GM18861 (cell line): ENCODE data around the gene HIF1A.

ENCODE experiments used
- ATAC-seq: cut with Tn5 transposase; IDR thresholded peaks from one replicate; pipeline ENCODE4 v1.9.1; 2021; ENCODE audit not compliant: unreplicated experiment

HIF1A gene

DNA sequence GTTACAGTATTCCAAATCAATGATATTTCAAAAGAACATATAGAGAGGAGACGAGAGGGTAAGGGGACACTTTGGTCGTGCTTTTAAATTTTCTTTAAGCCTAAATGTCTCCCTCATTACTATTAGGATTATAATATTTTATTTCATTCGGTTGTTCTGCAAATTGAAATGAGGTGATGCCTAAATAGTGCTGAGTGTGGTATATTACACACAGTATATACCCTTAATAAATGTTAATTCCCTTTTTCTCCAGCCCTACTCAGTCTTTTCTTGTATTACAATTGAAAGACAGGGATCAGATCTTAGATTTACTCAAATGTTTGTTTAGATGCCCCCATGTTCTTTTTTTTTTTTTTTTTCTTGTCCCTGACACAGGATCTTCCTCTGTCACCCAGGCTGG is 74.6 kb downstream of the HIF1A start:
- ATAC-seq: no peak

- no peak for ATAC-seq
Observed at GRCh38 chr14:61774861-61775260, 79.5 kb downstream of the HIF1A start.

DNA sequence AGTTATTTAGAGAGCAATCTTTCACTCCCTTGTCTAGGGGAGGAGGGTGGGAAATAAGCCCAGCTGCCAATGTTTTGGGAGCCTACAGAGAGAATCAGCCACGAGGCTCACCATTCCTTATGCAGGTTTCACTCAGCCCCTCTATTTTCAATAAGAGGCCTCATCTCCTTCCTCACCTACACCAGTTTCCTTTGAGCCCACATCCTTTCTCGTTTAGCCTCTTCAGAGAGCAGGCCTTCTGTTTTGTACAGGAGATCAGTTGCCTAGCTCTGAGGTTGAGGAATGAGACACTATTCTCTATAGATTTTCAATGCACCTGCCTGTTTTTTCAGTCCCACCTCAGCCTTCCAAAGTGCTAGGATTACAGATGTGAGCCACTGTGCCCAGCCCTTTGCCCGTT is 84.8 kb downstream of the HIF1A start:
- no peak for ATAC-seq

GRCh38 chr14:61797309-61797708 is 102.0 kb downstream of the HIF1A start:
- no peak for ATAC-seq
